ENCODE results near the gene ZNF512. TPM values are rescaled to one million over a fixed set of nuclear protein-coding genes. Genes with fewer than 3 reads are reported as not detected.
"Not testable (repeated sequence)": the region's sequence is repeated elsewhere in the genome, so short reads cannot be mapped to it uniquely, and the experiment has no call there.

The ZNF512 gene
- total RNA-seq, 1 donor, result 32.2 TPM

- peak overlapping the region; percentile 85 for H3K4me3 ChIP-seq (ENCODE audit: low read depth, low read length)
- DNase-seq (ENCODE audit: low read depth), result no peak
- TF ChIP-seq, protein P1, sequence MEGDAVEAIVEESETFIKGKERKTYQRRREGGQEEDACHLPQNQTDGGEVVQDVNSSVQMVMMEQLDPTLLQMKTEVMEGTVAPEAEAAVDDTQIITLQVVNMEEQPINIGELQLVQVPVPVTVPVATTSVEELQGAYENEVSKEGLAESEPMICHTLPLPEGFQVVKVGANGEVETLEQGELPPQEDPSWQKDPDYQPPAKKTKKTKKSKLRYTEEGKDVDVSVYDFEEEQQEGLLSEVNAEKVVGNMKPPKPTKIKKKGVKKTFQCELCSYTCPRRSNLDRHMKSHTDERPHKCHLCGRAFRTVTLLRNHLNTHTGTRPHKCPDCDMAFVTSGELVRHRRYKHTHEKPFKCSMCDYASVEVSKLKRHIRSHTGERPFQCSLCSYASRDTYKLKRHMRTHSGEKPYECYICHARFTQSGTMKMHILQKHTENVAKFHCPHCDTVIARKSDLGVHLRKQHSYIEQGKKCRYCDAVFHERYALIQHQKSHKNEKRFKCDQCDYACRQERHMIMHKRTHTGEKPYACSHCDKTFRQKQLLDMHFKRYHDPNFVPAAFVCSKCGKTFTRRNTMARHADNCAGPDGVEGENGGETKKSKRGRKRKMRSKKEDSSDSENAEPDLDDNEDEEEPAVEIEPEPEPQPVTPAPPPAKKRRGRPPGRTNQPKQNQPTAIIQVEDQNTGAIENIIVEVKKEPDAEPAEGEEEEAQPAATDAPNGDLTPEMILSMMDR (IDR thresholded peaks at IDR 0.05; ENCODE audit: insufficient read depth, low read length), result no peak
Measured at GRCh38 chr2:27582129-27582694, 630 bp upstream of the ZNF512 start.

- TF ChIP-seq, protein P1 (IDR thresholded peaks at IDR 0.05; ENCODE audit: insufficient read depth, low read length), result no peak
- peak; percentile 19 for DNase-seq (ENCODE audit: low read depth)
- H3K4me3 ChIP-seq (ENCODE audit: low read depth, low read length), result peak overlapping the region; percentile 85
Measured at GRCh38 chr2:27583390-27583915, 611 bp downstream of the ZNF512 start.

DNA sequence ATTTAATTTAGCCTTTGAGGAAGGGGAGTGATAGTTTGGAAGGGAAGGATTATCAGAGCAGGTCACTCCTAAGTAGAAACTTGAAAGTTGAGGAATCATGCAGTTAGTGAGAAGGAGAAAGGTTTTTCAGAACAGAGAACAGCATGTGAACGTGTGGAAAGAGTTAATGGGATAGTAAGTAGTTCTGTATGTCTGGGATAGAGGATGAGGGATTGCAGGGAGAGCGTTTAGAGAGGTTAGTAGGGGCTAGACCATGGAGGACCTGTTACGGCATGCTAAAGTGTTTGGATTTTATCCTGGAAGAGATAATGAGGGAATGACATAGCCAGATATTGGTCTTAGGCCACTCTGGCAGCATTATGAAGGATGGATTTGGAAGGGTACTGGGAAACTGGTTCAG, 1.8 kb downstream of the ZNF512 start:
- no peak for DNase-seq (ENCODE audit: low read depth)
- TF ChIP-seq, protein P1 (IDR thresholded peaks at IDR 0.05; ENCODE audit: insufficient read depth, low read length), result no peak
- H3K4me3 ChIP-seq (ENCODE audit: low read depth, low read length), result peak overlapping the region; percentile 85

DNA sequence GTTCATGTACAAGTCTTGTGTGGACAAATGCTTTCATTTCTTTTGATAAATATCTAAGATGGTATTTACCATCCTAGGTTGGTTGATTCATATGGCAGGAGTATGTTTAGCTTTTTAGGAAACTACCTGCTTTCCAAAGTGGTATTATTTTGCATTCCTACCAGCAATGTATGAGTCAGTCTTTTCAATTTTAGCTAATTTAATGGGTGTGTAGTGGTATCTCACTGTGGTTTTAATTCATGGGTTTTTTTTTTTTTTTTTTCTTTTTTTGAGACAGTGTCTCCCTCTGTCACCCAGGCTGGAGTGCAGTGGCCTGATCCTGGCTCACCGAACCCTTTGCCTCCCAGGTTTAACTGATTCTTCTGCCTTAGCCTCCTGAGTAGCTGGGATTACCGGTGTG, 4.2 kb downstream of the ZNF512 start:
- DNase-seq (ENCODE audit: low read depth), result no peak
- TF ChIP-seq, protein P1 (IDR thresholded peaks at IDR 0.05; ENCODE audit: insufficient read depth, low read length), result no peak
- no peak overlapping the region for H3K4me3 ChIP-seq (ENCODE audit: low read depth, low read length)

DNA sequence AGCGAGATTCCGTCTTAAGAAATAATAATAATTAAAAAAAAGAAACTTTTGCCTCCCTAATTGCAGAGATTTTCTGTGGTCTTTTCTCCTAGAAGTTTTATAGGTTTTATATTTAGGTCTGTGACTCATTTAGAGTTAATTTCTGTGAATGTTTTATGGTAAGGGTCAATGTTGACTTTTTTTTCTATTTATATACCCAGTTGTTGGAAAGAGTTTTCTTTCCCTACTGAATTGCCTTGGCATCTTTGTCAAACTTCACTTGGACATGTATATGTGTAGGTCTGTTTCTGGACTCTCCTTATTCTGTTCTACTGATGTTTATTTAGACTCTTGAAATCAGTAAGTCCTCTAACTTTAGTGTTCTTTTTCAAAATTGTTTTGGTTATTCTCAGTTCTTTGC, 5.5 kb downstream of the ZNF512 start:
- TF ChIP-seq, protein P1 (IDR thresholded peaks at IDR 0.05; ENCODE audit: insufficient read depth, low read length), result no peak
- no peak overlapping the region for H3K4me3 ChIP-seq (ENCODE audit: low read depth, low read length)
- no peak for DNase-seq (ENCODE audit: low read depth)

- TF ChIP-seq, protein P1 (IDR thresholded peaks at IDR 0.05; ENCODE audit: insufficient read depth, low read length), result no peak
- DNase-seq (ENCODE audit: low read depth), result no peak
- H3K4me3 ChIP-seq (ENCODE audit: low read depth, low read length), result no peak overlapping the region
Measured at GRCh38 chr2:27591745-27592144, 8.9 kb downstream of the ZNF512 start.

GRCh38 chr2:27593240-27593639, 10.4 kb downstream of the ZNF512 start:
- DNase-seq (ENCODE audit: low read depth), result no peak
- TF ChIP-seq, protein P1 (IDR thresholded peaks at IDR 0.05; ENCODE audit: insufficient read depth, low read length), result no peak
- H3K4me3 ChIP-seq (ENCODE audit: low read depth, low read length), result no peak overlapping the region

DNA sequence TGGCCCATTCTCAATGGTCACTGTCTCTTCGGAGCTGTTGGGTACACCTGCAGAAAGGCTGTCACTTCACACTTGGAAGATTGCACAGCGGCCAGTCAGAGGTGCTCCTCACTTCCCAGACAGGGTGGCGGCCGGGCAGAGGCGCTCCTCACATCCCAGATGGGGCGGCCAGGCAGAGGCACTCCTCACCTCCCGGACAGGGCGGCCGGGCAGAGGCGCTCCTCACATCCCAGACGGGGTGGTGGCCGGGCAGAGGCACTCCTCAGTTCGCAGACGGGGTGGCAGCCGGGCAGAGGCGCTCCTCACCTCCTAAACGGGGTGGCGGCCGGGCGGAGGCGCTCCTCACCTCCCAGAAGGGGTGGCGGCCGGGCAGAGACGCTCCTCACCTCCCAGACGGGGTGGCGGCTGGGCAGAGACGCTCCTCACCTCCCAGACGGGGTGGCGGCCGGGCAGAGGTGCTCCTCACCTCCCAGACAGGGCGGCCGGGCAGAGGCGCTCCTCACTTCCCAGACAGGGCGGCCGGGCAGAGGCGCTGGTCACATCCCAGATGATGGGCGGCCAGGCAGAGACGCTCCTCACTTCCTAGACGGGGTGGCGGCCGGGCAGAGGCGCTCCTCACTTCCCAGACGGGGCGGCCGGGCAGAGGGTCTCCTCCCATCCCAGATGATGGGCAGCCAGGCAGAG, 11.3 kb downstream of the ZNF512 start:
- H3K4me3 ChIP-seq (ENCODE audit: low read depth, low read length); DNase-seq (ENCODE audit: low read depth): not testable (repeated sequence)

DNA sequence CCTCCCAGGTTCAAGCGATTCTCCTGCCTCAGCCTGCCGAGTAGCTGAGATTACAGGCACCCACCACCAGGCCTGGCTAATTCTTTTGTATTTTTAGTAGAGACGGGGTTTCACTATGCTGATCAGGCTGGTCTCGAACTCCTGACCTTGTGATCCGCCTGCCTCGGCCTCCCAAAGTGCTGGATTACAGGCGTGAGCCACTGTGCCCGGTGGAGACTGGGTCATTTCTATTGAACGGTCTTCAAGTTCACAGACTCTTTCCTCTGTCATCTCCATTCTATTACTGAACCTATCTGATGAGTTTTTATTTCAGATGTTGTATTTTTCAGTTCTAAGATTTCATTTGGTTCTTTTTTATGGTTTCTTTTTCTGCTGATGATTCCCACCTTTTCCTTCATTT, 12.6 kb downstream of the ZNF512 start:
- H3K4me3 ChIP-seq (ENCODE audit: low read depth, low read length); DNase-seq (ENCODE audit: low read depth): not testable (repeated sequence)

All from fibroblast of the aortic adventitia (primary cell).